Lower leg skin (tissue), 3 donors: ENCODE measurements around the gene TFE3.

Experiments
- POLR2A ChIP-seq, 2 donors: fragments of 450-650 bp; IDR thresholded peaks; one replicate each; pipeline ENCODE4 v1.6.1; 2016 to 2017; ENCODE audit warnings: antibody characterized with exemption in 2 of 2, mild to moderate bottlenecking in 1 of 2, moderate library complexity in 1 of 2
- TF ChIP-seq, protein P1 (sequence below), 3 donors: fragments of 450-650 bp; IDR thresholded peaks; one replicate each; pipeline ENCODE4 v1.5.1; 2016; ENCODE audit warnings: antibody characterized with exemption in 3 of 3, mild to moderate bottlenecking in 3 of 3, moderate library complexity in 2 of 3

DNA sequence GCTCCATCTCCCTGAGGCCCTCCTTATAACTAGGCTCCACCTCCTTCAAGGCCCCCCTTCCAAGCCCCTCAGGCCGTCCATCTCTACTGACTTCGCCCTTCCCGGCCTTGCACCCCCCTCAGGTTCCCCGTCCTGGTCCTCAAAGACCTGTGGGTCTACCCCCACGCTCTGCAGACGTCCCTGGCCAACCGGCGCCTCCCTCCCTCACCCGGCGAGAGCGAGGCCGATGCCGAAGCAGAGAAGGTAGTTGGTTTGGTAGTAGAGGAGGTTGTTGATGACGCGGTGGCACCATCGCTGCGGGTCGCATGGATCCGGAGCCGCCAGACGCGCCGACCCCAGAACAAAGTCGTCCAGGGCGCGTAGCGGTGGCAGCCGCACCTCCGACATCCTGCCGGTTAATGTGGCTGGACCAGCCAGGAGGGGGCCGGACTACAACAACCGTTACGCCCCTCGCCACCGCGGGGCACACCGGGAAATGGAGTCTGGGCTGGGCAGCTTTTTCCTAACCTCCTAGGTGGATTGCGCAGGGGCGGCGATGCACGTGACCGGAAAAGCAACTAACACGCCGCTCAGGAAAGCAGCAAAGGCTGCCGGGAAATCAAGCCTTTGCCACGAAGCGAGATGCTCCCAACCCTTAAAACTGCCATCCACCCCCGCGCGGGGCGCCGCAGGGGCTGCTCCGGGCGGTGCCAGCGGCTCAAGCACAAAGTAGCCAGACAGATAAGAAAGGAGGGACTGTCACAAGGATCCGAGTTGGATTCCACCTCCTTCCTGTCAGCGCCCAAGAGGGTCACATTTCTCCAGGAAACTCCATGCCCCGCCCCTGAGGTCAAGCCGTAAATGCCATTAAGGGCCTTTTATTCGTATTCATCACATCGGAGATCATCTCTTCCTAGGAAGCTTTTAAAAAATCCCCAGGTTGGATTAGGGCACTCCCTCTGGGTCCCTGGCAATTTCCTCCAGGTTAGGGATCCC lies 30.7 kb upstream of the TFE3 start, which contains the start of gene PRAF2:
- TF ChIP-seq, protein P1, sequence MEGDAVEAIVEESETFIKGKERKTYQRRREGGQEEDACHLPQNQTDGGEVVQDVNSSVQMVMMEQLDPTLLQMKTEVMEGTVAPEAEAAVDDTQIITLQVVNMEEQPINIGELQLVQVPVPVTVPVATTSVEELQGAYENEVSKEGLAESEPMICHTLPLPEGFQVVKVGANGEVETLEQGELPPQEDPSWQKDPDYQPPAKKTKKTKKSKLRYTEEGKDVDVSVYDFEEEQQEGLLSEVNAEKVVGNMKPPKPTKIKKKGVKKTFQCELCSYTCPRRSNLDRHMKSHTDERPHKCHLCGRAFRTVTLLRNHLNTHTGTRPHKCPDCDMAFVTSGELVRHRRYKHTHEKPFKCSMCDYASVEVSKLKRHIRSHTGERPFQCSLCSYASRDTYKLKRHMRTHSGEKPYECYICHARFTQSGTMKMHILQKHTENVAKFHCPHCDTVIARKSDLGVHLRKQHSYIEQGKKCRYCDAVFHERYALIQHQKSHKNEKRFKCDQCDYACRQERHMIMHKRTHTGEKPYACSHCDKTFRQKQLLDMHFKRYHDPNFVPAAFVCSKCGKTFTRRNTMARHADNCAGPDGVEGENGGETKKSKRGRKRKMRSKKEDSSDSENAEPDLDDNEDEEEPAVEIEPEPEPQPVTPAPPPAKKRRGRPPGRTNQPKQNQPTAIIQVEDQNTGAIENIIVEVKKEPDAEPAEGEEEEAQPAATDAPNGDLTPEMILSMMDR (IDR thresholded peaks at IDR 0.05) = no peak
- TF ChIP-seq POLR2A (IDR thresholded peaks at IDR 0.05) = no peak
